Subcutaneous adipose tissue (tissue), 4 donors: ENCODE data around the gene CORT. TPM values are rescaled to one million over a fixed set of nuclear protein-coding genes. Genes with fewer than 3 reads are reported as not detected.

Experiments
- CTCF ChIP-seq: fragments of 450-650 bp; IDR thresholded peaks from one replicate; pipeline ENCODE4 v1.5.1; 2016; ENCODE audit warnings: low read depth, mild to moderate bottlenecking, control low read depth, antibody characterized with exemption, moderate library complexity
- total RNA-seq, 4 donors: library from RNA; depleted of rRNA; stranded (reverse); fragments of >200 nt; gene quantifications; one replicate each; pipeline ENCODE4 v1.1.0, GENCODE V29; 2016

The CORT gene
- total RNA-seq: not detected

GRCh38 chr1:10449751-10450150 lies at the start of gene CORT:
CORT (plus strand) TSS chr1:10450031; CDS start chr1:10450224, 193 bp downstream.
- TF ChIP-seq CTCF: no peak

GRCh38 chr1:10401281-10401680 lies 48.5 kb upstream of the CORT start:
- TF ChIP-seq CTCF: no peak

GRCh38 chr1:10402729-10403274 lies 47.0 kb upstream of the CORT start:
- TF ChIP-seq CTCF: no peak

- TF ChIP-seq CTCF: no peak
Measured at GRCh38 chr1:10407201-10407600, 42.6 kb upstream of the CORT start.

GRCh38 chr1:10415211-10415930 lies 34.5 kb upstream of the CORT start:
- no peak for TF ChIP-seq CTCF

GRCh38 chr1:10419351-10419750 lies 30.5 kb upstream of the CORT start:
- TF ChIP-seq CTCF: no peak

- no peak for TF ChIP-seq CTCF
Measured at GRCh38 chr1:10421637-10422036, 28.2 kb upstream of the CORT start.
